GM12873 (cell line): Measurements from ENCODE around the gene HOXD1.

Source experiments
- CTCF ChIP-seq: IDR thresholded peaks from 2 replicates; pipeline ENCODE4 v1.5.1; 2012; ENCODE audit warnings: low read depth, mild to moderate bottlenecking, moderate library complexity, low read length, control low read depth; ENCODE audit not compliant: insufficient read depth; ENCODE audit errors: missing control alignments

The HOXD1 gene

GRCh38 chr2:176187200-176187898, 1.1 kb upstream of the HOXD1 start:
- no peak for TF ChIP-seq CTCF

- no peak for TF ChIP-seq CTCF
Observed at GRCh38 chr2:176188774-176189680, 559 bp downstream of the HOXD1 start.

GRCh38 chr2:176189681-176190641, 1.5 kb downstream of the HOXD1 start:
- no peak for TF ChIP-seq CTCF

- TF ChIP-seq CTCF = no peak
Observed at GRCh38 chr2:176192351-176192750, 3.9 kb downstream of the HOXD1 start.

GRCh38 chr2:176193048-176193447, 4.6 kb downstream of the HOXD1 start:
- no peak for TF ChIP-seq CTCF

GRCh38 chr2:176199902-176200301, 11.4 kb downstream of the HOXD1 start:
- TF ChIP-seq CTCF = no peak
